Measurements from ENCODE around the gene ERC1. TPM values are rescaled to one million over a fixed set of nuclear protein-coding genes. Genes with fewer than 3 reads are reported as not detected.

The ERC1 gene
- total and polyA plus RNA-seq, 2 of the 4 experiments (the other 2 are of a cell fraction) = 11.6 to 25.6 TPM

DNA sequence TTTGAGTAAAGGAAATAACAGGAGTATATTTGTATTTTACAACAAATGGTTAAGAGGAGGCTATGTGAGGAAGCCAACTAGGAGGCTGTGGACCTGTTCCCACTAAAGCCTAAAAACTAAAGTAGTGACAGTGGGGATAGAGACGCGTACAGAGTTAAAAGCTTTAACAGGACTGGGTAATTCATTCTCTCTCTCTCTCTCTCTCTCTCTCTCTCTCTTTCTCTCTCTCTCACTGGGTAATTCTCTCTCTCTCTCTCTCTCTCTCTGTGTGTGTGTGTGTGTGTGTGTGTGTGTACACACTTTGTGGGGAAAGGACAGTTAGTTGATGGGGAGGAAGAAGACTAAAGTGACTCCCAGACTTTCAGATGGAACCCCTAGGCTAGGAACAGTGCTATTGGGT, 16.3 kb downstream of the ERC1 start:
- no peak overlapping the region for H3K27ac ChIP-seq (ENCODE audit: insufficient read depth, low read length)
- H2BK15ac ChIP-seq (ENCODE audit: low read depth, low read length) = no peak overlapping the region
- H3K14ac ChIP-seq (replicated peaks; ENCODE audit: low read depth, low read length) = no peak overlapping the region
- H3K18ac ChIP-seq (ENCODE audit: low read depth, low read length) = no peak overlapping the region
- H3K79me1 ChIP-seq (ENCODE audit: low read depth in 1 of 2, low read length in 2 of 2) = peaks cover 28 to 50% of the 10 kb centered on the region in 2 experiments
- no TSS peak for BruUV-seq (replicated peaks)
- in situ Hi-C loops (cut with MboI; ENCODE audit: low sequenced_read_pairs) = no loop called here
- no peaks in the 10 kb centered on the region for H3K9me3 ChIP-seq (ENCODE audit: control insufficient read depth, insufficient read depth, low read length)
- no peak overlapping the region for H3K4me3 ChIP-seq (ENCODE audit: insufficient read depth, low read depth, low read length)
- H2AK5ac ChIP-seq (ENCODE audit: low read depth, low read length) = no peak overlapping the region
- ChIA-PET POLR2A (ENCODE audit: unreplicated experiment) (no interaction called here), CTCF (interaction anchor here (0.6 kb wide), 1 partner anchor 10 kb away, joined by 4 read pairs; no protein-coding TSS in a partner anchor)
- H3K27me3 ChIP-seq (ENCODE audit: control insufficient read depth, insufficient read depth, low read length) = no peaks in the 10 kb centered on the region
- dilution Hi-C loops (cut with HindIII; ENCODE audit: low sequenced_read_pairs, unreplicated experiment) = no loop called here
- H2AK9ac ChIP-seq (replicated peaks; ENCODE audit: low read depth, low read length, poor library complexity) = no peak overlapping the region
- ATAC-seq (ENCODE audit: low read depth) (no peak), DNase-seq (no peak)
- TF ChIP-seq BHLHE40 (IDR thresholded peaks at IDR 0.05; ENCODE audit: low read depth, low read length) = no peak
- TF ChIP-seq RFX5 (IDR thresholded peaks at IDR 0.05; ENCODE audit: low read depth, low read length) = no peak
- TF ChIP-seq, protein P1, sequence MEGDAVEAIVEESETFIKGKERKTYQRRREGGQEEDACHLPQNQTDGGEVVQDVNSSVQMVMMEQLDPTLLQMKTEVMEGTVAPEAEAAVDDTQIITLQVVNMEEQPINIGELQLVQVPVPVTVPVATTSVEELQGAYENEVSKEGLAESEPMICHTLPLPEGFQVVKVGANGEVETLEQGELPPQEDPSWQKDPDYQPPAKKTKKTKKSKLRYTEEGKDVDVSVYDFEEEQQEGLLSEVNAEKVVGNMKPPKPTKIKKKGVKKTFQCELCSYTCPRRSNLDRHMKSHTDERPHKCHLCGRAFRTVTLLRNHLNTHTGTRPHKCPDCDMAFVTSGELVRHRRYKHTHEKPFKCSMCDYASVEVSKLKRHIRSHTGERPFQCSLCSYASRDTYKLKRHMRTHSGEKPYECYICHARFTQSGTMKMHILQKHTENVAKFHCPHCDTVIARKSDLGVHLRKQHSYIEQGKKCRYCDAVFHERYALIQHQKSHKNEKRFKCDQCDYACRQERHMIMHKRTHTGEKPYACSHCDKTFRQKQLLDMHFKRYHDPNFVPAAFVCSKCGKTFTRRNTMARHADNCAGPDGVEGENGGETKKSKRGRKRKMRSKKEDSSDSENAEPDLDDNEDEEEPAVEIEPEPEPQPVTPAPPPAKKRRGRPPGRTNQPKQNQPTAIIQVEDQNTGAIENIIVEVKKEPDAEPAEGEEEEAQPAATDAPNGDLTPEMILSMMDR (conservative IDR thresholded peaks at IDR 0.05; ENCODE audit: low read depth, low read length) = no peak
- no peak for TF ChIP-seq POLR2A (IDR thresholded peaks at IDR 0.05; ENCODE audit: low read depth, low read length)
- TF ChIP-seq CHD1 (IDR thresholded peaks at IDR 0.05; ENCODE audit: low read depth, low read length) = no peak
- no peak for TF ChIP-seq FOS (IDR thresholded peaks at IDR 0.05; ENCODE audit: low read depth, low read length)
- no peak for TF ChIP-seq MXI1 (IDR thresholded peaks at IDR 0.05; ENCODE audit: borderline replicate concordance, low read depth, low read length)
- TF ChIP-seq CEBPB (IDR thresholded peaks at IDR 0.05; ENCODE audit: low read depth, low read length) = no peak
- no peak for TF ChIP-seq SMC3 (IDR thresholded peaks at IDR 0.05; ENCODE audit: low read depth, low read length)
- no peak for TF ChIP-seq RCOR1 (IDR thresholded peaks at IDR 0.05; ENCODE audit: insufficient replicate concordance, low read length)
- H3K23ac ChIP-seq (ENCODE audit: low read depth, low read length) = no peak overlapping the region
- no peak overlapping the region for H4K91ac ChIP-seq (ENCODE audit: insufficient read depth, low read depth, low read length)
- H4K20me1 ChIP-seq (ENCODE audit: insufficient read depth, low read length) = peaks cover 30% of the 10 kb centered on the region
- H3K9ac ChIP-seq (ENCODE audit: low read depth, low read length) = no peak overlapping the region
- H3K4me1 ChIP-seq (ENCODE audit: control insufficient read depth, insufficient read depth, low read length) = peaks cover 3% of the 10 kb centered on the region
- H2BK5ac ChIP-seq (ENCODE audit: low read depth, low read length, poor library complexity, severe bottlenecking) = no peak overlapping the region
- no peaks in the 10 kb centered on the region for H3K9me1 ChIP-seq (ENCODE audit: insufficient read depth, low read length)
- H4K8ac ChIP-seq (ENCODE audit: low read depth in 2 of 2, low read length in 2 of 2) = no peak overlapping the region
- intact Hi-C loops (cut with micrococcal nuclease) = no loop called here
- H4K5ac ChIP-seq (ENCODE audit: low read depth, low read length) = no peak overlapping the region
- no peak overlapping the region for H3K56ac ChIP-seq (ENCODE audit: extremely low read depth, insufficient read depth, low read length)
- H3K36me3 ChIP-seq (ENCODE audit: control insufficient read depth, insufficient read depth, low read length) = peaks cover 1% of the 10 kb centered on the region; the same call in 1 of the 2 replicates
- no peak overlapping the region for H3K4ac ChIP-seq (ENCODE audit: low read depth, low read length)
- no peak overlapping the region for H2BK20ac ChIP-seq (ENCODE audit: low read depth, low read length)
- no peak overlapping the region for H2BK120ac ChIP-seq (ENCODE audit: low read depth, low read length)
- whole genome bisulfite sequencing, 2 experiments (ENCODE audit: extremely low coverage in 2 of 2, insufficient read length in 1 of 2) = no CpG with 5 or more reads among the region's 2 CpGs
- no peak overlapping the region for H3K4me2 ChIP-seq (ENCODE audit: low read depth, low read length)
- no peak overlapping the region for H2AFZ ChIP-seq (replicated peaks; ENCODE audit: low read length, poor library complexity)
